ENCODE data around the gene MAPRE3. TPM values are rescaled to one million over a fixed set of nuclear protein-coding genes. Genes with fewer than 3 reads are reported as not detected.

The MAPRE3 gene
- total RNA-seq, 2 experiments from 2014 or later, result 3.4 to 4.5 TPM

DNA sequence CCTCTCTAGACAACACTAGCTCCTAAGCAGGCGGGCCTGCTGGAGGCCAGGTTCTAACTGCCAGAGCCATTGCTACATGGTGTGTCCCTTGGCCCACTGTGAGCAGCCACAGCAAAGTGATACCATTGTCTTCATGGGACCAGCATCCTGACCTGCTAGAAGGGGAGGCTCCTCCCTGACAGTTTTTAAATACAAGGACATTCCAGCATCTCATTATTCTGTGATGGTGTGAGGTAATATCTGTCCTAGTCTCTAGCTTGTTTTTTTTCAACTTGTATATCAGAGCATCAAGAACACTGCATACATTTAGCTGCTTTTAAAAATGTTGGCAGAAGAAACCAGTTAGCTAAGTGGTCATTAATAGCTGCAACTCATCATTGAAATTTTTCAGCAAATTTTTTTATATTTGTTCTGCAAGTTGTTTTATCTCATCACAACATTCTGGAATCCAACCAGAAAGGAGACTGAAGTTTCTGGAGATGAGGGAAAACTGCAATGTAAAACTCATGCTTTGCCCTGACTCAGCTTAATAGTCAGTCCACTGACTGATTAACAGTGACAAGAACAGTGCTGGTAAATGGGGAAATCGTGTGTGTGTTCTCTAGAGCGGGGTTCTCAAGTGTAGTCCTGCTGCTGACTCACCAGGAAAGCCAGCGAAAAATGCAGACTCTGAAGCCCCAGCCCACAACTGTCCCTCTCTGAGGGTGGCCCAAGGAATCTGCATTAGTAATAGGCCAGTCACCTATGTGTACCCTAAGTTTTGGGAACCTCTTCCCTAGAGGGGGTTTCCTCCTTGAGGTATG lies 17.8 kb downstream of the MAPRE3 start:
- TF ChIP-seq, protein P1, sequence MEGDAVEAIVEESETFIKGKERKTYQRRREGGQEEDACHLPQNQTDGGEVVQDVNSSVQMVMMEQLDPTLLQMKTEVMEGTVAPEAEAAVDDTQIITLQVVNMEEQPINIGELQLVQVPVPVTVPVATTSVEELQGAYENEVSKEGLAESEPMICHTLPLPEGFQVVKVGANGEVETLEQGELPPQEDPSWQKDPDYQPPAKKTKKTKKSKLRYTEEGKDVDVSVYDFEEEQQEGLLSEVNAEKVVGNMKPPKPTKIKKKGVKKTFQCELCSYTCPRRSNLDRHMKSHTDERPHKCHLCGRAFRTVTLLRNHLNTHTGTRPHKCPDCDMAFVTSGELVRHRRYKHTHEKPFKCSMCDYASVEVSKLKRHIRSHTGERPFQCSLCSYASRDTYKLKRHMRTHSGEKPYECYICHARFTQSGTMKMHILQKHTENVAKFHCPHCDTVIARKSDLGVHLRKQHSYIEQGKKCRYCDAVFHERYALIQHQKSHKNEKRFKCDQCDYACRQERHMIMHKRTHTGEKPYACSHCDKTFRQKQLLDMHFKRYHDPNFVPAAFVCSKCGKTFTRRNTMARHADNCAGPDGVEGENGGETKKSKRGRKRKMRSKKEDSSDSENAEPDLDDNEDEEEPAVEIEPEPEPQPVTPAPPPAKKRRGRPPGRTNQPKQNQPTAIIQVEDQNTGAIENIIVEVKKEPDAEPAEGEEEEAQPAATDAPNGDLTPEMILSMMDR (IDR thresholded peaks at IDR 0.05), result no peak
- no peaks in the 10 kb centered on the region for H3K27me3 ChIP-seq (ENCODE audit: control insufficient read depth in 1 of 2, insufficient read depth in 2 of 2, low read length in 2 of 2)
- no peaks in the 10 kb centered on the region for H3K36me3 ChIP-seq (ENCODE audit: insufficient read depth, low read length)
- H3K9me3 ChIP-seq (ENCODE audit: control insufficient read depth in 1 of 2, insufficient read depth in 1 of 2, low read length in 2 of 2), result no peaks in the 10 kb centered on the region
- ATAC-seq (ENCODE audit: poor library complexity) (no peak), DNase-seq (no peak)
- H3K27ac ChIP-seq (ENCODE audit: low read depth in 1 of 2, low read length in 2 of 2), result no peak overlapping the region
- H3K4me1 ChIP-seq (ENCODE audit: insufficient read depth, low read length), result no peaks in the 10 kb centered on the region
- Mint-ChIP-seq H3K36me3 (ENCODE audit: low read depth) (no peaks in the 10 kb centered on the region), H3K4me3 (no peak overlapping the region), H3K27ac (no peak overlapping the region), H3K9me3 (no peaks in the 10 kb centered on the region), H3K27me3 (no peaks in the 10 kb centered on the region), H3K4me1 (ENCODE audit: low read depth) (no peaks in the 10 kb centered on the region)
- intact Hi-C loops (cut with DNase I, micrococcal nuclease), result no loop called here
- H3K4me3 ChIP-seq (ENCODE audit: low read length), result no peak overlapping the region
- ChIA-PET CTCF (interaction anchor here (1.2 kb wide), 2 partner anchors 26 to 29 kb away, joined by 3 read pairs; no protein-coding TSS in a partner anchor), POLR2A (no interaction called here)

DNA sequence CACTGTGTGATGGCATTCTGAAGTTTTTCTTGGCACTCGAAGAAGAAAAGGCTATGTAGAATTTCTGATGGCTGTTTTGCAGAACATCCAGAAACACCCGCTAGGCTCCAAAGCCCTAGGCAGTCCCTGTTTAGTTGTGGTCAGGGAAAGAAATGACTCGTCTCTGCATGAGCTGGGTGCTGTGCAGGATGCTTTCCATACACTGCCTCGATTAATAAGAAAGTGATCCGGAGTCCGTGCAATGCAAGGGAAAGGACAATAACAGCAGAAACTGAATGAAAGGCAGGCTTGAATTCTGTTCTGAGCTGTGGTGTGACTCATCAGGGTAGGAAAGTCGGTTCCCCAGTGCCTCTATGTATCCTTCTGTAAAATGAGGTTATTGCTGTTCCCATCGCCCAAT lies 18.7 kb downstream of the MAPRE3 start:
- intact Hi-C loops (cut with DNase I, micrococcal nuclease), result no loop called here
- Histone ChIP-seq H3K9me3 (ENCODE audit: control insufficient read depth in 1 of 2, insufficient read depth in 1 of 2, low read length in 2 of 2) (no peaks in the 10 kb centered on the region), H3K36me3 (ENCODE audit: insufficient read depth, low read length) (no peaks in the 10 kb centered on the region), H3K27ac (ENCODE audit: low read depth in 1 of 2, low read length in 2 of 2) (no peak overlapping the region), H3K4me3 (ENCODE audit: low read length) (no peak overlapping the region), H3K4me1 (ENCODE audit: insufficient read depth, low read length) (no peaks in the 10 kb centered on the region), H3K27me3 (ENCODE audit: control insufficient read depth in 1 of 2, insufficient read depth in 2 of 2, low read length in 2 of 2) (no peaks in the 10 kb centered on the region)
- Mint-ChIP-seq H3K9me3 (no peaks in the 10 kb centered on the region), H3K27me3 (no peaks in the 10 kb centered on the region), H3K36me3 (ENCODE audit: low read depth) (no peaks in the 10 kb centered on the region), H3K4me1 (ENCODE audit: low read depth) (no peaks in the 10 kb centered on the region), H3K4me3 (no peak overlapping the region), H3K27ac (no peak overlapping the region)
- CTCF ChIA-PET, result interaction anchor here (1.2 kb wide), 1 partner anchor 28 kb away, joined by 3 read pairs; no protein-coding TSS in a partner anchor
- TF ChIP-seq, protein P1 (IDR thresholded peaks at IDR 0.05), result no peak
- DNase-seq (no peak), ATAC-seq (ENCODE audit: poor library complexity) (no peak)
- POLR2A ChIA-PET, result interaction anchor here (0.7 kb wide), 1 partner anchor 22 kb away, joined by 3 read pairs; no protein-coding TSS in a partner anchor

DNA sequence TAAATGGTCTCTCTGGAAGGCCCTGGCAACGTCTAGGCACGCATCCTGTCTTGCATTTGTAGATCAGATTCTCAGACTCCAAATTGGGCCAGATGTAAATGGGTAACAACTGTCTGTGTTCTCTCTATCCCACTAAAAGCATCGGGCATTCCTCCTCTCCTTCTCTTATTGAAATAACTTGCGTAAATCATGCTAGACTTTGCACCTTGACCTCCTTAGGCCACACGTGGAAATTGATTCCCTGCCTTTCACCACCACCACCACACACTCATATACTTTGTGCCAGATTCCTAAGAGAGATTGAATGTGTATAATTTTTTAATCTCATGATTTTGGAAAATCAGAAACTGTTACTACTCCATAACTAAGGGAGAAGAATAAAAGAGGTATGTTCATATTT lies 21.3 kb downstream of the MAPRE3 start:
- H3K36me3 Mint-ChIP-seq (ENCODE audit: low read depth), result no peaks in the 10 kb centered on the region
- no peaks in the 10 kb centered on the region for H3K9me3 Mint-ChIP-seq
- no peaks in the 10 kb centered on the region for H3K27me3 Mint-ChIP-seq
- intact Hi-C loops (cut with DNase I, micrococcal nuclease), result no loop called here
- CTCF ChIA-PET, result no interaction called here
- Histone ChIP-seq H3K27me3 (ENCODE audit: control insufficient read depth in 1 of 2, insufficient read depth in 2 of 2, low read length in 2 of 2) (no peaks in the 10 kb centered on the region), H3K4me1 (ENCODE audit: insufficient read depth, low read length) (no peaks in the 10 kb centered on the region), H3K27ac (ENCODE audit: low read depth in 1 of 2, low read length in 2 of 2) (no peak overlapping the region), H3K9me3 (ENCODE audit: control insufficient read depth in 1 of 2, insufficient read depth in 1 of 2, low read length in 2 of 2) (no peaks in the 10 kb centered on the region), H3K36me3 (ENCODE audit: insufficient read depth, low read length) (no peaks in the 10 kb centered on the region), H3K4me3 (ENCODE audit: low read length) (no peak overlapping the region)
- no peak overlapping the region for H3K27ac Mint-ChIP-seq
- ATAC-seq (ENCODE audit: poor library complexity), result no peak
- POLR2A ChIA-PET, result no interaction called here
- no peaks in the 10 kb centered on the region for H3K4me1 Mint-ChIP-seq (ENCODE audit: low read depth)
- no peak overlapping the region for H3K4me3 Mint-ChIP-seq
- TF ChIP-seq, protein P1 (IDR thresholded peaks at IDR 0.05), result no peak
- DNase-seq, result no peak
